H1 (cell line): ENCODE measurements around the gene DPF3.

ENCODE experiments used
- BCL11A ChIP-seq, 2 experiments: IDR thresholded peaks; one replicate each; pipeline ENCODE4 v1.6.1; 2011; ENCODE audit warnings: low read depth in 2 of 2, low read length in 2 of 2, mild to moderate bottlenecking in 2 of 2
- CTCF ChIP-seq, 3 experiments: IDR thresholded peaks; 1 replicate in 2 of 3; 2 replicates in 1 of 3; pipeline versions ENCODE4 v1.5.1 to v1.6.1; 2011; ENCODE audit warnings: low read length in 3 of 3, mild to moderate bottlenecking in 3 of 3, inconsistent platforms in 2 of 3, low read depth in 1 of 3, moderate library complexity in 1 of 3; ENCODE audit not compliant: insufficient read depth in 1 of 3; ENCODE audit errors: control extremely low read depth in 1 of 3
- SIN3A ChIP-seq, 2 experiments: IDR thresholded peaks in 1 of 2; conservative IDR thresholded peaks in 1 of 2; 2 replicates each; pipeline ENCODE4 v1.6.1; 2011 to 2012; ENCODE audit warnings: low read length in 2 of 2, improper control_type of control experiment in 1 of 2, low read depth in 1 of 2, mild to moderate bottlenecking in 1 of 2
- YY1 ChIP-seq: IDR thresholded peaks from 2 replicates; pipeline ENCODE4 v1.6.1; 2011; ENCODE audit warnings: low read depth, mild to moderate bottlenecking, low read length

- TF ChIP-seq CTCF (IDR thresholded peaks at IDR 0.05; ENCODE audit: control extremely low read depth in 1 of 3, insufficient read depth in 1 of 3, low read depth in 1 of 3, low read length in 3 of 3), result no peak
- no peak for TF ChIP-seq SIN3A (conservative IDR thresholded peaks at IDR 0.05 in 1 of 2, IDR thresholded peaks at IDR 0.05 in 1 of 2; ENCODE audit: low read depth in 1 of 2, low read length in 2 of 2)
- no peak for TF ChIP-seq YY1
- no peak for TF ChIP-seq BCL11A (IDR thresholded peaks at IDR 0.05; ENCODE audit: low read depth in 2 of 2, low read length in 2 of 2)
Observed at GRCh38 chr14:72892879-72893635, 844 bp downstream of the DPF3 start.
